HUES48 (cell line): ENCODE measurements around the gene RALGPS2.

Experiments
- H3K27ac ChIP-seq: one replicate; pipeline ENCODE4 v1.7.0; 2013; ENCODE audit warnings: low read depth, low read length, inconsistent platforms
- H3K27me3 ChIP-seq: 2 replicates; pipeline ENCODE4 v1.6.1; 2013; ENCODE audit warnings: mild to moderate bottlenecking, low read length; ENCODE audit not compliant: control insufficient read depth, insufficient read depth
- H3K36me3 ChIP-seq: 2 replicates; pipeline ENCODE4 v1.6.1; 2013; ENCODE audit warnings: low read length; ENCODE audit not compliant: control insufficient read depth, insufficient read depth
- H3K4me1 ChIP-seq: 2 replicates; pipeline ENCODE4 v1.6.1; 2013; ENCODE audit warnings: mild to moderate bottlenecking, low read length; ENCODE audit not compliant: control insufficient read depth, insufficient read depth
- H3K4me3 ChIP-seq: 2 replicates; pipeline ENCODE4 v1.5.1; 2013; ENCODE audit warnings: mild to moderate bottlenecking, low read depth, low read length
- H3K9ac ChIP-seq: 2 replicates; pipeline ENCODE4 v1.6.1; 2013; ENCODE audit warnings: mild to moderate bottlenecking, low read depth, low read length, moderate library complexity
- H3K9me3 ChIP-seq: 2 replicates; pipeline ENCODE4 v1.6.1; 2013; ENCODE audit warnings: low read length; ENCODE audit not compliant: control insufficient read depth, insufficient read depth

Gene RALGPS2

DNA sequence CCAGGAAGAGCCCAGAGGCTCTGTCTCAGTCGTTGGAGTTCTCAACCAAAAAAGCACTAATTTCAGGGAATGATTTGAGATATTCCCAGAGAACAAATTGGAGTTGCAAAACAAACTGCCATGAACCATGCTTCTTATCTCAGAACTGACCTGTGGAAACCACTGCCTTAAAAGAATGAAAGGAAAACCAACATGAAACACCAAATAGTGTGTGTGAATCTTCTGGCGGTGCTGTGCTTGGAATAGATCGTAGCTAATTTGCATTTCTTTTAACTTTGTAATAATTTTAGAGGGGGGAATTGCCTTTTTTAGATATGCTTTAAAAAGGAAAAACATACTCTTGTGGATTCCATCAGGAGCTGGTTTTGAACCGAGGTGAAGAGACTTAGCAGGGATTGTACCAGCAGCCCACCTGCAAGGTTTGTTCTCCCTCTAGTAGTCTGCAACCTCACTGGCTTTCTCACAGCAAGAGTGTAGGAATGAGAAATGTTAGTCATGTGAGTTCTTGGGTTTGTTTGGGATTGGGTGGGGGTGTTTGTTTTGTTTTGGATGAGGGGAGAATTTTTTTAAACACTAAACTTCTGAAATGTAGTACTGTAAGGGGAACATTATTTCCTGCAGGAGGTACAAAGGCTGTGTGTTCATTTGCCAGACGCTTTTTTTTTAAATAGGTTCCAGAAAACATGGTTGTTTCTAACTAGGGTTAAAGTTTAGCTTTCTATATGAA lies 191.6 kb downstream of the RALGPS2 start:
- peaks cover 18% of the 10 kb centered on the region for H3K36me3 ChIP-seq
- H3K9ac ChIP-seq = no peak overlapping the region
- no peaks in the 10 kb centered on the region for H3K27me3 ChIP-seq
- H3K9me3 ChIP-seq = no peaks in the 10 kb centered on the region
- H3K4me1 ChIP-seq = no peaks in the 10 kb centered on the region
- no peak overlapping the region for H3K27ac ChIP-seq
- H3K4me3 ChIP-seq = no peak overlapping the region

DNA sequence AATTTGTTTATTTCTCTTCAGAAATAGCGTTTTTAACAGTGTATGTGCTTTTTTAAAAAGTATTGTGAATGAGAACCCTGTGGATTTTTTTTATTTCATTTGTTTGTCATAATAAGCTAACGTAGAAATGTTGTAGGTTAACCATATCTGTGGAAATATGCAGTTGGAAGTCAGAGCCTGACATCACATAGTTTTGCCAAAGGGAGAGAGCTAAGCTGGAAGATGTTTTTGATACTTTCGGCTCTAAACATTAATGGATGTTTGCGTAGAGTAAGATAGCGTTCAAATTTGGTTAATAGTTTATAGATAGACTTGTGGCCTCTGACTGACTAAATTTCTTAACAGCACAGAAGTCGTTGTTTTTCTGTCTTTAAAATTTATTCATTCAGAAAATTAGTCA lies 193.3 kb downstream of the RALGPS2 start:
- Histone ChIP-seq H3K9ac (no peak overlapping the region), H3K27ac (no peak overlapping the region), H3K27me3 (no peaks in the 10 kb centered on the region), H3K4me1 (no peaks in the 10 kb centered on the region), H3K36me3 (peaks cover 18% of the 10 kb centered on the region), H3K9me3 (no peaks in the 10 kb centered on the region), H3K4me3 (no peak overlapping the region)

DNA sequence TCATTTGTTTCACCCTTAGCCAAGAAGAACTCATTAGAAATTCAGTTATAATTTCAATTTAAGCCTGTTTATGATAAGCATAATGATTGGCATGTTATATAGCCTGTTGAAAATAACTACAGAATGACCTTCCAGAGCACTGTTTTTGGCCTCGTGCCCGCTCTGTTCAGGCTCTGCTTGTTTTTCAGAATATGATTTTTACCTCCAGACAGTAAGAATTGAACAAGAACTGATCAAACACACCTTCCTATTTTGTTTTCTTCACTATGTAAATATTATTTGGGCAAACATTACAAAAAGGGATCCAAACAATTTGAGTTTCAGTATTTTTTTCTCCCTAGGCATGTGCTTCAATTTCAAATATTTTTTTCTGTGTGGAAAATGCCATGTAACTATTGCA lies 193.9 kb downstream of the RALGPS2 start:
- no peaks in the 10 kb centered on the region for H3K27me3 ChIP-seq
- no peak overlapping the region for H3K27ac ChIP-seq
- no peak overlapping the region for H3K4me3 ChIP-seq
- no peaks in the 10 kb centered on the region for H3K4me1 ChIP-seq
- H3K9me3 ChIP-seq = no peaks in the 10 kb centered on the region
- H3K9ac ChIP-seq = no peak overlapping the region
- peaks cover 18% of the 10 kb centered on the region for H3K36me3 ChIP-seq

DNA sequence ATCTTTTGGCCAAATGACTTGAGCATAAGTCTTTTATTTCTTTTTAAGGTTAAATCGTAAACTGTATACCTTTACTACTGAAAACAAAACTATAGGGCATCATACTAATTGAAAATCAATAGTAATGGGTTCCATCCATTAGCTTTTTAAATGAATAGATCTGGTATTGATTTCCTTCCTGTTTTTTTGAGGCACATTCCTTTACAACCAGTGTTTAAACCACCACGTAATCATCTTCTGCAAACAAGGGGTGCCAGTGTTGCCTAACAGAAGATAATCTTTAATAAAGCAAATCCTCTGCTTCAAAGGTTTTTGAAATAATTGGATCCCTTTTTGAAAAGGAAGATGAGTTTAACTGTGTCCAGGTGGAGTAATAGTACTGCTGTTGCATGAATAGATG lies 194.5 kb downstream of the RALGPS2 start:
- H3K36me3 ChIP-seq = peaks cover 18% of the 10 kb centered on the region
- H3K4me1 ChIP-seq = no peaks in the 10 kb centered on the region
- H3K27me3 ChIP-seq = no peaks in the 10 kb centered on the region
- no peak overlapping the region for H3K4me3 ChIP-seq
- H3K27ac ChIP-seq = no peak overlapping the region
- no peaks in the 10 kb centered on the region for H3K9me3 ChIP-seq
- H3K9ac ChIP-seq = no peak overlapping the region

DNA sequence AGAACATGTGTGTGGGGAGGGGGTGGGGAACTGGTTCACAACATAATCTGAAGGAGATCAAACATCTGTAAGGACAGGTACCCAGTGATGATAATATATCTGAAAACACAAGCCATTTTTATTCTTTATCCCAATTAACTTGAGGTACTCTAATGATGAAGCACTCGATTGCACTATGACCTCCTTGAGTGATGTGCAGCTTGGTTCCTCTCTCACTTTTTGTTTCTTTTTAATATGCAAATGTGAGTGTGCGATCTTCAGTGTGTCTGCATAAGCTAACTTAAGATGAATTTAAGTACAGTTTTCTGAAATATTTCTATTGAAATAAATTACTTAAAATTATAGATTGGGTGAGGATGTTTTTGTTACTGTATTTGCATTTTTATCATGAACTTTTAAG lies 196.5 kb downstream of the RALGPS2 start:
- Histone ChIP-seq H3K4me3 (no peak overlapping the region), H3K9ac (no peak overlapping the region), H3K9me3 (no peaks in the 10 kb centered on the region), H3K36me3 (peaks cover 14% of the 10 kb centered on the region), H3K27ac (no peak overlapping the region), H3K27me3 (no peaks in the 10 kb centered on the region), H3K4me1 (no peaks in the 10 kb centered on the region)

DNA sequence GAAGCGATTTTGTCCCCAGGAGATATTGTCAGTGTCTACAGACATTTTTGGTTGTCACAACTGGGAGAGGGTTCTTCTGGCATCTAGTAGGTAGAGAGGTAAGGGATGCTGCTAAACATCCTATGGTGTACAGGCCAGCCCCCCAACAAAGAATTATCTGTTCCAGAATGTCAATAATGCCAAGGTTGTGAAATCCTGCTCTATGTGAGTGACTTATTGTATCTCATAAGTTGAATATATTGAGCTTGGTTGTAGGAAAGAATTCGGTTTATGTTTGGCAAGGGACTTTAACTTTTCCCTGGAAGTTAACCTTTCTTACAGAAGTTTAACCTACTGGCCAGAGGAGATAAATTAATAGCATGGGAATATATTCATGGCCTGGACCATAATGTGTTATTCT lies 198.5 kb downstream of the RALGPS2 start:
- Histone ChIP-seq H3K27me3 (no peaks in the 10 kb centered on the region), H3K9me3 (no peaks in the 10 kb centered on the region), H3K27ac (no peak overlapping the region), H3K9ac (no peak overlapping the region), H3K4me3 (no peak overlapping the region), H3K4me1 (peaks cover 4% of the 10 kb centered on the region), H3K36me3 (no peaks in the 10 kb centered on the region; the same call in 1 of the 2 replicates)

DNA sequence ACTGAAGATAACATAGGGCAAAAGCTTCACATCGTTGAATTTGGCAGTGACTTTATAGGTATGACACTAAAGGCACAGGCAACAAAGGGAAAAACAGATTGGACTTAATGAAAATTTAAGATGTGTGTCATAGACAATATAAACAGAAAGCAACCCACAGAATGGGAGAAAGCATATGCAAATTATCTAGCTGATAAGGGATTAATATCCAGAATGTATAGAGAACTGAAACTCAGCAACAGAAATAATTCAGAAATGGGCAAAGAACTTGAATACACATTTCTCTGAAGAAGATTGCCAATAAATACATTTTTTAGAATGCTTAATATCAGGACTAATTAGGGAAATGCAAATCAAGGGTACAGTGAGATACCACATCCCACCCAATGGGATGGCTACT lies 201.0 kb downstream of the RALGPS2 start:
- H3K27ac ChIP-seq = no peak overlapping the region
- H3K4me1 ChIP-seq = peaks cover 25% of the 10 kb centered on the region

DNA sequence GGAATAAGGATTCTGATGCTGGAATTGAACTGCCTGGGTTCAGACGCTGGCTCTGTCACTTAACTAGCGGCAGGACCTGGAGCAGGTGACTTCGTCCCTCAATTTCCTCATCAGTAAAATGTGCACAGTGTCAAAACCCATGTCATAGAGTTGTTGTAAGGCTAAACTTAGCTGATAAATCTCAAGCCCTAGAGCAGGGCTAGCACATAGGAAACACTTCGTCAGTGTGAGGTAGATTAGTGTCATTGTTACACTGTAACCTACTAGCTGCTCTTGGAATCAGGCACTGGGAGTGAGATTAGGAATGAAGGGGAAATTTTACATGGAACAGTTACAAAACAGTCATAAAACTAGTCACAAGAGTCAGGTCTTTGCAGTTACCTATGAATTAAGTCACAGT lies 202.0 kb downstream of the RALGPS2 start:
- Histone ChIP-seq H3K9me3 (no peaks in the 10 kb centered on the region), H3K9ac (no peak overlapping the region), H3K27ac (no peak overlapping the region), H3K27me3 (no peaks in the 10 kb centered on the region), H3K36me3 (no peaks in the 10 kb centered on the region), H3K4me3 (no peak overlapping the region), H3K4me1 (peaks cover 25% of the 10 kb centered on the region)

More for the DNA sequence above, 201.0 kb downstream of the RALGPS2 start:
- no peaks in the 10 kb centered on the region for H3K9me3 ChIP-seq
- no peaks in the 10 kb centered on the region for H3K36me3 ChIP-seq
- no peak overlapping the region for H3K9ac ChIP-seq
- no peak overlapping the region for H3K4me3 ChIP-seq
- no peaks in the 10 kb centered on the region for H3K27me3 ChIP-seq

DNA sequence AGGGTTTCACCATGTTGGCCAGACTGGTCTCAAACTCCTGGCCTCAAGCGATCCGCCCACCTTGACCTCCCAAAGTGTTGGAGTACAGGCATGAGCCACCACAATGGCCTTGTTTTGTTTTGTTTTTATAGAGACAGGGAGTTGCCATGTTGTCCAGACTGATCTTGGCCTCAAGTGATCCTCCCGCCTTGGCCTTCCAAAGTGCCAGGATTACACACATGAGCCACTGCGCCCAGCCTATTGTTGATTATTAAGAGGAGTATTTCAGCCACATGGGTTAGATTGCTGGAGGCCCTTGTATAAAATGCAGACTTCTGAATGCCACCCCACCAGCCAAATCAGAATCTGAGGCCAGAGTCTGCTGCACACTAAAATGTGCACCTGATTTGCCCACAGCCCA lies 203.0 kb downstream of the RALGPS2 start:
- Histone ChIP-seq H3K36me3 (no peaks in the 10 kb centered on the region), H3K27me3 (no peaks in the 10 kb centered on the region), H3K27ac (peak overlapping the region; percentile 87), H3K9ac (peak overlapping the region; percentile 15; the same call in 1 of the 2 replicates), H3K4me3 (no peak overlapping the region), H3K4me1 (peaks cover 25% of the 10 kb centered on the region), H3K9me3 (no peaks in the 10 kb centered on the region)

DNA sequence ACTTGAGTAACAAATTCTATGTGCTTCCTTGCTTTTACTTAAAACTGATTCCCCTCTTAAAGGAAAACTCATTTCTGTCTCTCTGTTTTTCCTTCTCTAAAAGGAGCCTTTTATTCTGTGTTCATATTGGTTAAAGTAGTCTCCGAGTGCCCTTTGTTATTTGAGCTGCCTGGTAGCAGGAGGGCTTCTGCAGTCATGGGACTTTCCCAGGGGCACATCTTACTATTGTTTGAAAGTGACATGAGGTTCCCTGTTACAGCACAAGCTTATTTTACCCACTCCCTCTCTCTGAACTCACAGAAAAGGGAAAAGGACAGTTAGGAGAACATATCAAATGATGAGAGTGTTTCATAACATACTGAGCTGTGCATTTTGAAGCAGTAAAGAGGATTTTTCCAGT lies 203.9 kb downstream of the RALGPS2 start:
- Histone ChIP-seq H3K9ac (0 out of 2 replicates have a peak overlapping the region, but pooled peaks have one; percentile 28), H3K4me3 (no peak overlapping the region), H3K4me1 (peaks cover 25% of the 10 kb centered on the region), H3K27ac (peak overlapping the region; percentile 87), H3K36me3 (no peaks in the 10 kb centered on the region), H3K9me3 (no peaks in the 10 kb centered on the region), H3K27me3 (no peaks in the 10 kb centered on the region)

DNA sequence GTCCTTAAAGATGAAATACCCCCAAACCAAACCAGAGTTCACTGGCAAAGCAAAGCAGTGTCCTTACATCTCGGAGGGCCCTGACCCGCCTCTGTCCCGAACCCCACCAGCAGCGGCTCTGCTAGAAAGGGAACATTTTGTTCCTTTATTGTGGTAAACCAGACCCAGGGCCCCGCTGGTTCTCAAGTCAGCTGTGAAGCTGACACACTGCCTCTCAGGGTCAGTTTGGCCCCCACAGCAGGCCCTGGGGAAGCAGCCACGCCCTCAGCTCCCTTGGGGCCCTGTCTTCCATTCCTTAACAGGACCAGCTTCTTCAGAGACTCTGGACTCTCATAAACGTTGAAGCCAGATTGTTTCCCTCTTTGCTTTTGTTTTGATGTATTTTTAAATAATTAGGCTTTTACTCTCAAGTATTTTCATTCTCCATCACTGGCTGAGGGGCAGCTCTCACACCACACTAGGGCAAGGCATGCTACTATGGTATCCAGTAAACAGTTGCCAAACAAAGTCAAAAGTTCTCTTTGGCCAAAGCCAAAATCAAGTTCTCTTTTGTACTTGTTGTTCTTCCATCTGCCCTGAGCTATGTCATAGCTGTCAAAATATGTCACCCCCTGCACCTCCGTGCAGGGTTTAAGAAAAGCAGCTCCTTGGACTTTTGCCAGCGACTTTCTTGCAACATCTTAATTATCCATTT lies 207.0 kb downstream of the RALGPS2 start:
- H3K9me3 ChIP-seq = no peaks in the 10 kb centered on the region
- no peak overlapping the region for H3K27ac ChIP-seq
- H3K4me1 ChIP-seq = peaks cover 25% of the 10 kb centered on the region
- H3K4me3 ChIP-seq = no peak overlapping the region
- no peaks in the 10 kb centered on the region for H3K36me3 ChIP-seq
- no peak overlapping the region for H3K9ac ChIP-seq
- H3K27me3 ChIP-seq = no peaks in the 10 kb centered on the region
